ENCODE results near the gene ZWINT.

The ZWINT gene, protein sequence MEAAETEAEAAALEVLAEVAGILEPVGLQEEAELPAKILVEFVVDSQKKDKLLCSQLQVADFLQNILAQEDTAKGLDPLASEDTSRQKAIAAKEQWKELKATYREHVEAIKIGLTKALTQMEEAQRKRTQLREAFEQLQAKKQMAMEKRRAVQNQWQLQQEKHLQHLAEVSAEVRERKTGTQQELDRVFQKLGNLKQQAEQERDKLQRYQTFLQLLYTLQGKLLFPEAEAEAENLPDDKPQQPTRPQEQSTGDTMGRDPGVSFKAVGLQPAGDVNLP

DNA sequence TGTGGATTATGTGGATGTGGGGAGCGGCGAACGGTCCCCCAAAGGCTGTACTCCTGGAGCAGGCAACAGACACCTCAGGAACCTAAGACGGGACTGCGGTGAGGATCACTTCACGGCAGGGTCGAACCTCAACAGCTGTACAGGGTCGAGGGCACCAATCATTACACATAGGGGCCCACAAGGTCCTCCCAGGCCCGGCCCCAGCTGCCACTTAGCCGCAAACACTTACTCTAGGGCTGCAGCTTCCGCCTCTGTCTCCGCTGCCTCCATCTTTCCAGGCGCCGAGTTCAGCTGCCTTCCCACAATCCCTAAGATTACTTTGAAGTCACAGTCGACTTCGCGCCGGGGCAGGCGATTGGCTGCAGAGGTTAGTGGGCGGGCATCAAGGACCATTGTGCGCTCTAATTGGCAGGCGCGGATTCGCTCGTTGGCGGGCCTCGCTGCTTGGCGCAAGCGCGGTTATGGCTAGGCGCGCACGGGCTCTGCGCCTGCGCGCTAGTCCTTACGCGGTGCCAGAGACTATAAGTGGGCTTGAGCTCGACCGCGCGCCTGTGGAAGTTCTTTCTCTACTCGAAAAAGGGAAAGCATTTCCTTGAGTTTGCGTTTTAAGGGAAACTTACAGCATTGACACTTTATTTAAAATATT, at the start of gene ZWINT:
TSS of gene ZWINT (minus strand) at position 293 of the 646 bp plus-strand sequence. CDS start at position 270, 23 bp downstream.
- peak; percentile 95 for DNase-seq

- no peak for DNase-seq
These were observed 22.7 kb upstream of the ZWINT start for GRCh38 chr10:56383806-56384205.

- no peak for DNase-seq
These were observed 9.4 kb upstream of the ZWINT start for GRCh38 chr10:56370217-56371113.

GRCh38 chr10:56360583-56360966, 484 bp downstream of the ZWINT start:
- DNase-seq = no peak

DNA sequence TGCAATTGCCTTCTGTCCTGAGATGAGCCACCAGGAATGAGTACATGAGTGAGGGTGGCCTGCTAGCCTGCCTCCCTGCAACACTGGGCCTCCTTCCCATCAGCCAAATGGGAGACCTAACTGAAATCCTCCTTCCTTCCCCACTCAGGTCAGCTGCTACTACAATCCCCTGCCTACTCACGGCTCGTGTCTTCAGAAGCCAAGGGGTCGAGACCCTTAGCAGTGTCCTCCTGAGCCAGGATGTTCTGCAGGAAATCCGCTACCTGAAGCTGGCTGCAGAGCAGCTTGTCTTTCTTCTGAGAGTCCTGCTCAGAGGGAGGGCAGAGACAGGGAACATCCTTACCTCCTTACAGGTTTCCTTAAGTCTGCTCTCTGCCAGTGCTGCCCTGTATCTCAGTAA, 1.2 kb downstream of the ZWINT start:
- no peak for DNase-seq

DNA sequence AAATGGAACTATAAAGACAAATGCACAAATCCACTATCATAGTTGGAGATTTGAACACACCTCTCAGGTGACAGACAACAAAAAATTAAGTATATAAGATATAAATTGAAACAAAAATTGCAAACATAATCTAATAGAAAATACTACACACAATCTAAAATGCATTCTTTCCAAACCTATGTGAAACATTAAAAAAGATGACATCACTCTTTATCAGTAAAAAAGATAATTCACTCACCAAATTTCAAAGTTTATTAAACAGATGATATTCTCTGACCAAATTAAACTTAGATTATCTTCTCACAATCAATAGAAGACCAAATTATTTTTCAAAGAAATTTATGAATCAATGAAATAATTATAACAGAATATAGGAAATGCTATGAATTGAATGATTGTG, 4.0 kb downstream of the ZWINT start:
- no peak for DNase-seq

- DNase-seq = no peak
These were observed 9.0 kb downstream of the ZWINT start for GRCh38 chr10:56351909-56352630.

GRCh38 chr10:56349611-56350010, 11.4 kb downstream of the ZWINT start:
- no peak for DNase-seq

- DNase-seq = no peak
These were observed 13.0 kb downstream of the ZWINT start for GRCh38 chr10:56348101-56348500.

DNA sequence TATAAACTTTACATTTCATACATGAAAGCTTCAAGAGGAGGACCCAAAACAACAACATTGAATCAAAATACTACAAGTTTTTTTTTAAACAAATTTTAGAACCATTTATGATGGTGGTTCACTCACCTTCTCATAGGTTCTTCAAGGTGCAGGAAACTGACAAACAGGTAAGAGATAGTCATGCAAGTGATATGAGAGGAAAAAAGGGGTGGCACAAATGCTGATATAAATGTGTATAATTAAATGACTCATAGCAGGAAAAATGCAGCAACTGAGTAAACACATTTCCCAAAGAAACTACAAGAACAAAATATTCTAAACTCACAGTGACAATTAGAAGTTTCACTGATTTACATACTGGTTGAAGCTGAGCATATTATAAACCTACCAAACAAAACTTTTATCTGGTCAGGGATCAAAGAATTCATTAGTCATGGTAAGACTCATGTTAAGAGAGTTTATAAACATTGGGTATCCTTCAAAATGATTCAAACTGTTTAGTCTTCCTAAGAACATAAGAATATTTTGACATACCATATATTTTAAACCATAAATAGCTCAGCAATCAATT, 14.1 kb downstream of the ZWINT start:
- no peak for DNase-seq

GRCh38 chr10:56341612-56342011, 19.4 kb downstream of the ZWINT start:
- DNase-seq = no peak

DNA sequence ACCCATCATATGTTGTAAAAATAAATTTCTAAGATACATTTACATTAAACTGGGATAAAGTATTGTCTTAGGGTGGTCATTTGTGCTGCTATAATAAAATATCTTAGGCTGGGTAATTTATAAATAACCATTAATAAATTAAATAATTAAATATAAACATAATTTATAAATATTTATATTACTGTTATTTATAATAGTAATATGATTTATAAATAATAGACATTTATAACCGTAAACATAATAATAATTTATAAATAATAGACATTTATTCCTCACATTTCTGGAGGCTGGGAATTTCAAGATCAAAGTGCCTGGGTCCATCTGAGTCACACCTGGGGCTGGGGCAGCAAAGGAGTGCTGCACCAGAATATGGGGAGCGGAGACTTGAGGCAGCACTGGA, 31.1 kb downstream of the ZWINT start:
- no peak for DNase-seq

GRCh38 chr10:56327118-56327517, 33.9 kb downstream of the ZWINT start:
- no peak for DNase-seq

DNA sequence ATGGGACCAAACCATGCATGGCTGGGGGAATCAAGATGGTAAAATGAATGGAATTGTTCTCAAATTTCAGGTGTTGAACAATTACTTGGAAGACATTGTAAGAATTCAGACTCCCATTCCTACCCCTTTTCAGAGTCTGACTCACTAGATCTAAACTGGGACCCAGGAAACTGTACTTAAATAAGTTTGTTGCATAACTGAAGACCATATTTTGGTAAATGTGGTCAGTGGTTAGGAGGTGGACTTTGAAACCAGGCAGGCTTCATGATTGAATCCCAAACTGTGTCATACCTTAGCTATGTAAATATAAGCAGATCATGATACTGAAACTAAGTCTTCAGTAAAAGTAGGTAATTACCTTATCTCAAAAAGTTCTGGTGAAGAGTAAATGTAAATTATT, 41.7 kb downstream of the ZWINT start:
- no peak for DNase-seq

DNA sequence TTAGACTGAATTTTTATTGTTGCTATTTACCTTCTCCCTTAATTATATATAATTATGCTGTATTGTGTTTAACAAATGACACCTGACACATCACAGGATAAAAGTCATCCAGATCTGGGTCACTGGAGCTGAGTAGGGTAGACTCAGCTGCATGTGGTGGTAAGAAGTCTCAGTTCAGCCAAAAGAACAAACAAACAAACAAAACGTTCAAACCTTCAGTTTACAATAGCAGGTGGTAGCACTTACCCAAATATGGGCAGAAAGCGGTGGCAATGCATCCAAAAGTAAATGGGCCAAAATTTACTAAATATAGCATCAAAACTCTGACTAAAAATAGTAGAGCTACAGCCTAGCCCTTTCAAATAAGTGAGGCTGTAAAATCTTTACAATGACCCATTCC, 42.2 kb downstream of the ZWINT start:
- no peak for DNase-seq

DNA sequence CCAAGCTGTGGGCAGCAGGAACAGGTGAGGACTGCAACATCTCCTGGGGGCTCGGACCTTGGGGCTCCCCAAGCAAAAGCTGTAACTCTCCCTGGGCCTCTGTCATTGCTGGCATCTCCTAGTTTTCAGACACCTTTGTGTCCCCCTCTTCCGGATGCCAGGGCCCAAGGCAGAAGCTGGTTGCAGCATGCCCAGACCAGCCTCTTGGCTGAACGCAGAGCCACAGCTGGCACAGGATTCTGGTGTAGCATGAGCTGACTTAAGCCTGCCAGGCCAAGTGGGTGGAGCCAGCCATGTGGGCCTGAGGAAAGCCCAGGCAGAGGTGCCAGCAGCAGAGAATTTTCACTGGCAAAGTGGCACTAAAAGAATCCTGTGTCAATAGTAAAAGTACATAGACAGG, 43.5 kb downstream of the ZWINT start:
- no peak for DNase-seq

DNA sequence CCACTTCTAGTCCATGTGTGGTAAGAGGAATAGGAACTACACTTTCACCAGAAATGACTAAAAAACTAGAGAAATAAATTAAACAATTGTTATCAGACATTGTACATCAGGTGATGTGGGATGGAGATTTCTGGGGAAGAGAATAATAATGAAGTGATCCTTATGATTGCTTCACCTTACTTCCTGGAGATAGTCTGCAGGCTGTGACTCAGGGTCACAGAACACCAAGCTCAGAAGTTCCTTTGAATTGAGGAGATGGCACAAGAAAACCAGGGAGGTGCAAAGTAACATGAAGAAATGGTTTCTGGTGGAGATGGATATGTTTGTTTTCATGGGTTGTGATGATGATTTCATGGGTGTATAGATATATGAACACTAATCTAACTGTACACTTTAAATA, 44.5 kb downstream of the ZWINT start:
- DNase-seq = no peak

Measured in activated CD8-positive, alpha-beta memory T cell treated with anti-CD3 and anti-CD28 coated beads for 24 hours (primary cell).